ENCODE measurements around the gene ZNF436.
"Not testable (repeated sequence)": the region's sequence is repeated elsewhere in the genome, so short reads cannot be mapped to it uniquely, and the experiment has no call there.

The ZNF436 gene

DNA sequence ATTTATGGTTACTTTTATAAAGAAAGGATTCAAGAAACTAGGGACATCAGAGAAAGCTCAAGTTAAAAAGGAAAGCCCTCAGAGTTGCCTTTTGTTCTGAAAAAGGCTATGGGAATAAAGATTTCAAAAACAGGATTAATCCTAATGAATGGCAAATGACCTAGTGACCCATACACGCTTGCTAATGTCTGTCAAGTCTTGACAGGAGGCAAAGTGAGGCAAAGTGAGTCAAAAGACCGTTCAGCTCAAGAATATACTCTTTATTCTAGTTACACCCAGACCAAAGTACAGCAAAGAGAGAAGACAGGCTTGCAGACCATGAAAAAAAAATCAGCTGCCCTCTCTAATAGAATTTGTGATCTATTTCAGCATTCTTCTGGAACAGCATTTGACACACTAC is 3.5 kb downstream of the ZNF436 start:
- no peak for DNase-seq

DNA sequence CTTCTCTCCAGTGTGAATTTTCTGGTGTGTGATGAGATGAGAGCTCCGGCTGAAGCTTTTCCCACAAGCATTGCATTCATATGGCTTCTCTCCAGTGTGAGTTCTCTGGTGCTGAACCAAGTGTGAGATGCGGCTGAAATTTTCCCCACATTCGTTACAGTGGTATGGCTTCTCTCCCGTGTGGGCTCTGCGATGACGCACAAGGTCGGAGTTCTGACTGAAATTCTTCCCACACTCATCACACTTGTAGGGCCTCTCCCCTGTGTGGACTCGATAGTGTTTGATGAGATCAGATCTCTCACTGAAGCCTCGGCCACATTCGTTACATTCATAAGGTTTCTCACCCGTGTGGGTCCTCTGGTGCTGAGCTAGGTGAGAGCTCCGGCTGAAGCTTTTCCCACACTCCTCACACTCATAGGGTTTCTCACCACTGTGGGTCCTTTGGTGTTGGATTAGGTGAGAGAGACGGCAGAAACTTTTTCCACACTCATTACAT is 7.4 kb downstream of the ZNF436 start:
- DNase-seq, result no peak

DNA sequence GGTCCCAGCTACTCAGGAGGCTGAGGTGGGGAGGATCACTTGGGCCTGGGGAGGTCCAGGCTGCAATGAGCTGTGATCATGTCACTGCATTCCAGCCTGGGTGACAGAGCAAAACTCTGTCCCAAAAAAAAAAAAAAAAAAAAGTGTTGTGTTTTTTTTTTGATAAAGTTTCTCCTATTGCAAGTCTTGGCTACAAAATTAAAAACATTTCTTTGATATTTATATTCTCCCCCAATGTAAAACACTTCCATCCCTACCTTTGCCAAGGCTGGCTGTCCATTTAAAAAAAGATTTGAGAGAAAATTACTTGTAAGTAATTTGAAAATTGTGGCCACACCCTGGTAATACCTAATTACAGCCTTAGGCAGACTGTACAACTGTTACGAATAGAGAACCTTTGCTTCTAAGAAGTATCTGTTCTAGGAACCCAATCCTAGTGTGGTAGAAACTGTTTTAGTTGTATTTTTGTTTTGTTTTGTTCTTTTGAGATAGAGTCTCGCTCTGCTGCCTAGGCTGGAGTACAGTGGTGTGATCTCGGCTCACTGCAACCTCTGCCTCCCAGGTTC is 11.2 kb downstream of the ZNF436 start:
- DNase-seq, result no peak

DNA sequence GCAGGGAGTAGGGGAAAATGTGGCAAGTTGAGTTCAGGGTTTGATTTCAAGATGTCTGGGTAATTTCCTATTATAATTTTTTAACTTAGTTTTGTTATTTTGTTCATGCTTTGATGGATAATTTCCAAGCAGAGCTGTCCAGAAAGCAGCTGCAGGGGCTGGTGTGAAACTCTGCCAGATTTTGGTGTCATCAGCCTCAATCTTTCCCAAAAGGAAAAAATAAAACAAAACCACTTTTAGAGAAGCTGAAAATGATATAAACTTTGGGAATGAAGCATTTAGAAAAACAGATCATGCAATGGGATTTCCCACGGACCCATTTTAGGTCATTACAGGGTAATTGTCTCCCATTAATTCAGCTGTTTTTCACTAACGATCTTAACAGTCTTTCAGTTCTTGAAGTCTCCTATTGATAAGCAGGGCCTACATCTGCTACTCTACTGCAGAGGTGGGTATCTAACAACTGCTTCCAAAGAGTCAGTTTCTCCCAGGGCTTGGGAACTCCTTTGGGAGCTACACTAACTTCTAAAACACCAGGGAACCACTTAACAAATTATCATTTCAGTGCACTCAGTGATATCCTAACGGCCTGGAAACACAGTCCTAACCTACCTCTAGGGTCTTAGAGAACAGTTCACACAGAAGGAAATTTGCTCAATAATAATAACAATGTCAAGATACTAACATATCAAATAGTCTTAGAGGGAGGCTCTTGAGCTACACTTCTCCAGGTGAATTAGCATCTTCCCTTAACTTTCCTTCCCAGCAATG is 12.3 kb downstream of the ZNF436 start:
- DNase-seq, result peak; percentile 48

DNA sequence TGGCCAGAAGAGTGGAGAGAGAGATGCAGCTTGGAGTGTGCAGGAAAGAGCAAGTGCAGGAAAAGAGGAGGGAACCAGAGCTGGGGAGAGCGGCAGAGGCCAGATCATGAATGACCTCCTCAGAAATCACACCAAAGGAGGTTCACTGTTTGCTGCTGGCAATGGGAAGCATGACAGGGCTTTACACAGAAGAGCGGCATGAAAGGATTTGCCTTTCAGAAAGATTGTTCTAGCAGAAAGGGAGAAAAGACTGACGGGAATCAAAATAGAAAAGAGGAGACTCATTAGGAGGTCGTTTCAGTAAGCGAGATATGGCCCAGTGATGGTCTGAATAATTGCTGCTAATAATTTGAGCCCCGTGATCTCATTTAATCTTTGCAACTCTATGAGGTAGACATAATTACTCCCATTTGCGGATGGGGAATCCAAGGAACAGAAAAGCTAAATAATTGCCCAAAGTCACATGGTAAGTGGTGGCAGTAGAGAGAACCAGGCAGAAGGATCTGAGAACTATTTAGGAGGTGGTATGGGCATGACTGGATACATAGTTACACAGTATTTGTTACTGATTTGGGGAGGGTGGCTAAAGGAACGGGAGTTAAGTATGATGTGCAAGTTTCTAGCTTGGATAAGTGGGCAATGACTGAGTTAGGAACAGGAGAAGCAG is 13.0 kb downstream of the ZNF436 start:
- DNase-seq, result no peak

DNA sequence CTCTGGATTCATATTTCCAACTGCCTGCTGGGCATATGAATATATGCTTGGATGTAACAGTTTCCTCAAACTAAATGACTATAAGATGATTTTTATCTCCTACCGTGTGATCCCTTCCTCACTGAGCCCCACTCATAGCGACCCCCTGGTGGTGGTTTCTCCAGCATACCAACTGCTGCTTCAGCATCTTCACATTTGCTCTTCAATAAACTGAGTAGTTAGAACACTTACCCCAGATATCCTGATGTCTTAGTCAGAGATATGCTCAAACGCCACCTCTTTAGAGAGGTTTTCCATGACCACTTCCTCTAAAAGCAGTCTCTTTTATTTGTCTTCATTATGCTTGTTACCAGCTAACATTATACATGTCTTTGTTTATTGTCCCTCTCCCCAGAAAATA is 15.4 kb downstream of the ZNF436 start:
- DNase-seq, result no peak

DNA sequence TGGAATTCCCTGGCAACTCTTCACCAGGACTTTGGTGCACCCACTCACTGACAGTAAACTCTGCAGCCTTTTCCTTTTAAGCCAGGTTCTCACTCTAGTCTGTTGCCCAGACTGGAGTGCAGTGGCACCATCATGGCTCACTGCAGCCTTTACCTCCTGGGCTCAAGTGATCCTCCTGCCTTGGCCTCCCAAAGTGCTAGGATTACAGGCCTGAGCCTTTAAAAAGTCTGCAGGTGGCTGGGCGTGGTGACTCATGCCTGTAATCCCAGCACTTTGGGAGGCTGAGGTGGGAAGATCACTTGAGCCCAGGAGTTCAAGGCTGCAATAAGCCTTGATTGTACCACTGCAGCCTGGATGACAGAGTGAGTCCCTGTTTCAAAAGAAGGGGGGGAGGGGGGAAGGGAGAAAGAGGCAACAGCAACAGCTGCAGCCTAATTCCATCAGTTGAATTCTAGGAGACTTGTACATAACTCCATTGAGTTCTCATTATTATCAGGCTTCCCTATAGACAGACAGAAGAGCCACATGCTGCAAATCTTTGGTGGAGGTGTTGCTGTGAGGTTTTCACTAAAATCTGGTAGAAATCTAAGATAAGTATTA is 17.4 kb downstream of the ZNF436 start:
- no peak for DNase-seq

DNA sequence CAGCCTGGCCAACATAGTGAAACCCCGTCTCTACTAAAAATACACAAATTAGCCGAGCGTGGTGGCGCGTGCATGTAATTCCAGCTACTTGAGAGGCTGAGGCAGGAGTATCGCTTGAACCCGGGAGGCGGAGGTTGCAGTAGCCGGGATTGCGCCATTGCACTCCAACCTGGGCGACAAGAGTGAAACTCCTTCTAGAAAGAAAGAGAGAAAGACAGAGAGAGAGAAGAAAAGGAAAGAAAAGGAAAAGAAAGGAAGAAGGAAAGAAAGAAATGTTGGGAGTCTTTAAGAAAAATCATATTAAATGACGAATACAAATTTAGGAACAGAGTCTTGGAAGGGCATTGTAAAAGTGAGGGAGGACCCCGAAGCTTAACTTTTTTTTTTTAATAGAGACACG is 23.7 kb downstream of the ZNF436 start:
- no peak for DNase-seq

DNA sequence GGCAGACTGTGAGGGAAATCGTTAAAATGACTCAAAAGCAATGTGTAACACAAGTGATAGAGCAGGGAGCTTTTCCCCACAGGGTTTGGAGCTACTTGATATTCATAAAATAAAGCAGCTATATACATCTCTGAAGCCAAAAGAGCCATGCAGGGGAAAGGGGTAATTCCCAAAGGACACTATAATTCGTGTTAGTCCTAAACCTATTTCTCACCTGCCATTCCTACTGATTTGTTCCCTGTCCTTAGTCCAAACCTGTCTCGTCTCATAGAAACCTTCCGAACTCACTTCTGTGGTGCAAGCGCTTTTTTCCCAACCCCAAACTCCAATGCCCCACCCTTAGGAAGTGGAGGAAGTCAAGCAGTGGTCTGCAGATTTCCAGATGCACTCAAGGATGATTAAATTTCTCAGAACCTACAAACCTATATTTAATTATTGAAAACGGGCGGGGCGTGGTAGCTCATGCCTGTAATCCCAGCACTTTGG is 24.6 kb downstream of the ZNF436 start:
- peak; percentile 41 for DNase-seq

DNA sequence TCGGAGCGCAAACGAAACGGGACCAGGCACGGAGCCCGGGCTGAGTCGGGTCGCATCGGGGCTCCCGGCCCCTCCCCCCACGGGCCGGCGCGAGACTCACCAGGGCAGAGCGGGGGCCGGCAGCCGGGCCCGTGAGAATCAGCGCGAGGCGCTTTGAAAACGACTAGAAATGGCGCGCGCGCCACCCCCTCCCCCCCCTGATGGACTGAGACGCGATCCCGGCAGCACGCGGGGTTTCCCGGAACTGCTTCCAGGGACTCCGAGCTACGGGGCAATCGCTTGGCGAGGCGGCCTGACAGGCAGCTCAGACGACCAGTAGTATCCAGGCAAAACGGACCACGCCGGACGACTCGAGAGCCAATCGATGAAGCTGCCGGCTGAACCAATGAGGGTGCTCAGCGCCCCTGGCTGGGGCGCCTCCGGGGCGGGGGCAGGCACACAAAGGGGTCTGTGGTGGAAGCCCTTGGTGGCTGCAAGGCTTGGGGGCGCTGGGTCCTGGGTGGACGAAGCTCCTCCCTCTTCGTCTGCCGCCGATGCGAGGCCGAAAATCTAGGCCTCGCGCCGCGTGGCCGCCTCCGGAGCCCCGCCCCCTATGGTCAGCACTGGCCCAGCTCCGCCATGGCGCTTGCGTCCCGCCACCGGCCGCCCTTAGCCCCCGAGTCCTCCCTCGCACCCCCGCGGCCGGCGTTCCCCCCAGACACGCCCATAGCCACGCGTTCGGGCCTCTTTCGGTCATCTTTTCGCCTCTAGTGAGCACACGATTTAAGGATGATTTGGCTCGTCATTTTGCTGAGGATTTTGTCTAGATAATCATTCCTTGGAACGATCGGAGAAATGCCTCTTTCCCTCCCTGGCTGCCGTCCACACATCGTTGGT is 25.3 kb downstream of the ZNF436 start, which contains the start of gene HNRNPR:
Gene HNRNPR, minus strand, starts transcription at position 174 of the 876 bp plus-strand sequence. CDS start 3,276 bp downstream, outside the sequence.
- peak; percentile 100 for DNase-seq

DNA sequence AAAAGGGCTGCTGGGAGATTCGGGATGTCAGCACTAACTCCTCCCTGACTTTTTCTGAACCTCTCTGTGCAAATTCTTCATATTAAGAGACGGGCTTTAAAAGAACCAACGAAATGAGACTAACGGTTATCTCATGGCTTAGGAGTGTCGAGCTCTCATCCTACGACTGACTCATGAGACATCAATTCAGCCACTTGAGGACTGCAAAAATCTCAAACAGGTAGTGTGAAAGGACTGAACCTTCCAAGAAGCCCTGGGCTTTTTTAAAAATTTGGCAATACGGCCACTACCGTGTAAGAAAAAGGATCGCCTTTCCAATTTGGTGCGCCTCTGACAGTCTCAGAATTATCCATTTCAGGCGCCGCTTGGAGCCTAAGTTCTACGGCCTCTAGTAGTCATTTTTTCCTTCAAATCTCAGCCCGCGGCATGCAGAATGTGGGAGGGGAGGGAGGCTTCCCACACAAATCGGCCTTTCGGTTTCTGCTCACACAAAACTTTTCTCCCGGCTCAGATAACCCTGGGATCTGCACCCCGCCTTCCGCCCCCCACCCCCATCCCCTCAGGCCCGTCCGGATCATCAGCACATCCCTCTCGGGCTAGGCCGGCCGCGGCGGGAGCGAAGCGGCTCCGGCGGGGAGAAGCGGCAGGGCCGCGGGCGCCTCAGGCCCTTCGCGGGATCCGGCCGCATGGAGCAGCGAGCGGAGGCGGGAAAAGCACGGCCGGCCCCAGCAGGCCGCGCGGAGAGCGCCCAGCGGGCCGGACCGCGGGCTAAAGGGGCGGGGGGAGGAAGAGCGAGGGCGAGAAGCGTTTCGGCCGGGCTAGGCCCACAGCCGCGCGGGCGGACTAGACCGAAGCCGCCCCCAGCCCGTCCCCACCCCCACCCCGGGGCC is 26.2 kb downstream of the ZNF436 start:
- peak; percentile 57 for DNase-seq

DNA sequence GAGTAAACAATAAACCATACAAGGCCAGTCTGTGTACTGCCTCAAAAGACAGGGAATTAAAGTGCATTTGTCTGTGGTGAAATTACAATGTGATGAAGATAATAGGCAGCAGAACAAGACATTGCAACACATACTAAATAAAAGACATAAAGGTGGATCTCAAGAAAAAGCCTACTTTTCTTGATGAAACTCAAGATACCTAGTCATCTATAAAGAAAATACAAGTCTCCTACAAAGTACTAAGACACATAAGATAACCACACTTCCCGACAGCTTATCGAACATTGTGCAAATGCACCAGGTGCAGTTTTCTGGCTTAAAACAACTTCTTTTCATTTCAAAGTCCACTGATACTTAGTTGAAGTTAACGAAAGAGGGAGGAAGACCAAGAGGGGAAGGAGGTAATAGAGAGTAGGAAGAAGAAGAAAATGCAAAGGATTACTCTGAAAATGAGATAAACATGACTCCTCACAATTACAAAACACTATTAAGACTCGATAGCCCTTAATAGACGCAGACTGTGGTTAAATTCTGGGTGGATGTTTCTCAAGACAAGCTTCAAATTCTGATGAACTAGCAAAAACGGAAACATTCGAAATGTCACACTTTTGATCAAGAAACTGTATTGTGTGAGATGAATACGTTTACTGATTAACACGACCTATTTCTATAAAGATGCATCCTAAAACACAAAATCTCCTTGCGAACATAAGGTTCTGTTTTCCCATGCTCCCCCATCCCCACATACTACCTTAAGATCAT is 27.5 kb downstream of the ZNF436 start:
- no peak for DNase-seq

DNA sequence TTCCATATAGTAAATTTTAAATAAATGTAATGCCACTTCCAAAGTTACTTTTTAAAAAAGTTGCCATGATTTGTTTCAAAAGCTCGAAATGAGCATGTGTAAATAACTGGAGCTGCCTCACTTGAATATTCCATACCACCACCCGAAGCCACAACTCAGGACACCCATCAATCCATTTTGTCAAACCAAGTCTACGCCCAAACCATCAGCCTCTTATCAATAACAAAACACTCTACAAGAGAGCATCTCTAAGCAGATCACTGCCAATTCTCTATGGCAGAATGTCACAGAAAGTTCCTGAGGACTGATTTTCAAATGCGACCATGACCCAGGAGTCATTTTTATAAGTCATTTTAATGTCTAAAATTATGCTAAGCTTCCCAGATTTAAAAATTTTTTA is 30.0 kb downstream of the ZNF436 start:
- DNase-seq, result no peak

DNA sequence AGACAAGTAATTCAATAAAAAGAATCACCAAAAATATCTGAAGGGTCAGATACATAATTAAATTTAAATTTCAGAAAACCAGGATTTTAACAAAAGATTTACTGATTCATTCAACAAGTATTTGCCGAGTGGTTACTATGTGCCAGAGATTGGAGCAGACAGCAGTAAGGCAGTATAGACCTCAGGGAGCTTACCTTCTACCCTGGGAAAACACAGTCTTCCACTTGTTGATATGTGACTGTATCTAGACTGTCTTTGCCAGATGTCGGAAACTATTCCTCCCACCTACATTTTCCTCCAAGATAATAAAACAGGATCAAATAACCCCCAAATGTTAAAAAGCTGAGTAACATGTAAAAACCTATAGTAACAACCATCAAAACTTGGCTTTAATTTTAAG is 31.8 kb downstream of the ZNF436 start:
- DNase-seq, result no peak

DNA sequence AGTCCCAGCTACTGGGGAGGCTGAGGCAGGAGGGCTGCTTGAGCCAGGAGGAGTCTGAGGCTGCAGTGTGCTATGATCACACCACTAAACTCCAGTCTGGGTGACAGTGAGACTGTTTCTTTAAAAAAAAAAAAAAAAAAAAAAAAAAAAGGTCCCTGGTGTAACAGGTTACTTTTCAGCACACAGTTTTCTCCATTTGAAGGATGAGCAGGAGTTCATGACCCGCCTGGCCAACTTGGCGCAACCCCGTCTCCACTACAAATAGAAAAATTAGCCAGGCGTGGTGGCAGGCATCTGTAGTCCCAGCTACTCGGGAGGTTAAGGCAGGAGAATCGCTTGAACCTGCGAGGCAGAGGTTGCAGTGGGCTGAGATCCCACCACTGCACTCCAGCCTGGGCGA is 37.9 kb downstream of the ZNF436 start:
- DNase-seq, result no peak

DNA sequence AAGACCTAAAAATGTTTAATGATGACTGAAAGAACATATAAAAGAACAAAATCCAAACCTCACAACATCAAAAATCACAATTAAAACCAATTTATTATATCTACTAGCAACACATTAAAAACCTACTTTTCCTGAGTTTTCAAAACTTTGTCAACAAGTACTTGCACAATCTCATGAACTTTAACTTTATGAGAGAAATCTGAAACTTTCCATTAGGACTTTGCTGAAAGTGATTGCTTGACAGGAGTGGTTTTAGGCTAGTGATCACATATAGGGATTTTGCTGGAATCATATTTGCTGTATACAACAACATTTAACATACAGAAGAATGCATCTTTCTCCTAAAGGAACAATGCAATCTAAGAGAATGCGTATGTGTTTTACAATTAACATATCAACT is 38.8 kb downstream of the ZNF436 start:
- no peak for DNase-seq

DNA sequence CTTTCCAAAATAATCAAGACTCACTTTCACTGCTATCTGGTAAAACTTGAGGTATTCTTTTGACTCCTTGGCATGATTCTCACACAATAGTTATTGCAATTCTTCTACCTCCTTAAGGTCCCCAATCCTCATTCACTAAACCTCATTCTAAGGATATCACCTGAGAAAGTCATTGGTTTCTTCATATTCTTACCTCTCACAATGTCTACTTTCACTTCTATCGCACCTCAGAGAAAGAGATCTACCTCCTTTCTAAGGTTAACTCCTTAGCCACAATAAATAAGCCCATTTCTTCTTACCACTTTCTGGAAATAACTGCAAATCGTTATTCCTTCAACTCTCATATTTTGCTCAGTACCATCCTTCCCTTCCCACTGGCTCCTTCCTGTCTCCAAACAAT is 44.2 kb downstream of the ZNF436 start:
- DNase-seq, result no peak

DNA sequence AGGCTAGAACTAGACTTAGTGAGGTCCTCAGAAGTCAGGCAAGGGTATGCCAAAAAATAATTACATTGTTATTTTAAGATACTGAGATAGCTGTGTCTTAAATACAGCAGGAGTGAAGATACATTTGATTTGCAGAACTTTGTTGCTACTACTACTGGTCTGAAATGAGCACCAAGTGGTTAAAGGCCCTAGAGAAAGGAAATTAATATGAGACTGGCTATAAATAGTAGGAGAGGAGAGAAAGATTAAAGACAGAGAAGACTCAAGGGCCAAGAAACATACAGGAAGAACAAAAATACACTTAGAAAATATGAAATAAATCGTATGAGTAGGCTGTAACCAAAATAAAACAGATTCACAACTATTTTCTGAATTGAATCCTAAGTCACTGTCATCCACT is 46.9 kb downstream of the ZNF436 start:
- no peak for DNase-seq

DNA sequence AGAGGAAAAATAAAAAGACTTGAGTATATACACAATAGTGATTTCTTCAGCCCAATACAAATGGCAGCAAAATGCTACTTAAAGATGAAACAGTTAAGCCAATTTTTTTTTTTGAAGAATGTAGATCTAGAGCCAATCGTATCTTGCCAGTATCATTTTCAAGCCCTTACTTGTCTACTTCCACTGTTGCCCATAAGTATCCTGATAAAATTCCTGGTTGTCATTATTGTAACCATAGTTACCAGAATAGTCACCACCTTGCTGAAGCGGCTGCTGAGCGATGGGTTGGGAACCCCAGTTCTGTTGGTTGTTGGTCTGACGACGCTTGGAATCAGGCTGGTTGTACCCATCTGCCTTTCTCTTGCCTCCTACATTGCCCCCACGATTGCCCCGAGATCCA is 59.4 kb downstream of the ZNF436 start:
- not testable (repeated sequence) for DNase-seq

Measured in femur (tissue), 1 donor.